K562 (cell line): ENCODE measurements around the gene CTSZ. TPM values are rescaled to one million over a fixed set of nuclear protein-coding genes. Genes with fewer than 3 reads are reported as not detected.

ENCODE experiments used
- ATAC-seq: fragments of 200-7000 bp; cut with Tn5 transposase; 3 replicates; pipeline ENCODE4 v1.9.1; 2020; ENCODE audit warnings: moderate library complexity
- BruUV-seq: library from RNA; stranded (reverse); fragments of 400-500 nt; replicated peaks from 2 replicates; lab custom pipeline; 2021; lab: Mats Ljungman, UMichigan
- CTCF ChIA-PET: fragments of 300-600 bp; formaldehyde crosslinking; extraction: SDS; loops from one replicate; lab custom pipeline; 2021; ENCODE audit warnings: low intra/inter-chr PET ratio; lab: Yijun Ruan, JAX
- POLR2A ChIA-PET: fragments of 300-600, 350-650 bp; sonication (Branson Sonifier 250); formaldehyde crosslinking; extraction: SDS; loops from one replicate; lab custom pipeline; 2021; ENCODE audit warnings: antibody characterized with exemption, inconsistent platforms; lab: Yijun Ruan, JAX
- DNase-seq, 4 experiments: peaks; one replicate each; pipeline versions ENCODE4 v3.0.0 to v3.0.0-alpha.2; 2011 to 2018; ENCODE audit warnings: low spot score in 3 of 4, mixed read lengths in 3 of 4; ENCODE audit errors: extremely low read depth in 1 of 4
- FAIRE-seq: peaks from 2 replicates; lab custom pipeline; 2011; peaks lifted over from hg19 to GRCh38; lab: Jason Lieb, UNC
- H2AFZ ChIP-seq: 2 replicates; pipeline ENCODE4 v1.6.0; 2011; ENCODE audit warnings: low read depth, low read length, control low read depth, inconsistent platforms
- H3K27ac ChIP-seq: fragments of 200-600 bp; 3 replicates; pipeline ENCODE4 v1.8.0; 2011; ENCODE audit warnings: low read depth, mild to moderate bottlenecking, control low read depth, inconsistent platforms, low read length, moderate library complexity, mixed read lengths; ENCODE audit errors: extremely low read depth
- H3K27me3 ChIP-seq, 2 experiments: fragments of 300-600 bp in 1 of 2; 2 replicates in 1 of 2; 3 replicates in 1 of 2; pipeline versions ENCODE4 v1.6.0 to v1.8.0; 2011; ENCODE audit warnings: inconsistent platforms in 2 of 2, low read length in 2 of 2, mild to moderate bottlenecking in 1 of 2, mixed read lengths in 1 of 2, moderate library complexity in 1 of 2; ENCODE audit not compliant: control insufficient read depth in 2 of 2, insufficient read depth in 2 of 2
- H3K36me3 ChIP-seq: fragments of 300-600 bp; 3 replicates; pipeline ENCODE4 v1.8.0; 2011; ENCODE audit warnings: mild to moderate bottlenecking, low read length, inconsistent platforms; ENCODE audit not compliant: control insufficient read depth, insufficient read depth
- H3K4me1 ChIP-seq, 2 experiments: fragments of 200-600 bp in 1 of 2; replicated peaks in 1 of 2; 2 replicates in 1 of 2; 3 replicates in 1 of 2; pipeline versions ENCODE4 v1.5.1 to v1.8.0; 2011; ENCODE audit warnings: inconsistent platforms in 2 of 2, low read length in 2 of 2, mild to moderate bottlenecking in 1 of 2, mixed read lengths in 1 of 2, moderate library complexity in 1 of 2; ENCODE audit not compliant: control insufficient read depth in 2 of 2, insufficient read depth in 2 of 2
- H3K4me2 ChIP-seq: 2 replicates; pipeline ENCODE4 v1.6.1; 2011; ENCODE audit warnings: low read length, control low read depth, inconsistent platforms, mixed read lengths; ENCODE audit not compliant: insufficient read depth
- H3K4me3 ChIP-seq: fragments of 200-600 bp; sonication (generic), shearing (Covaris generic); 2 replicates; pipeline ENCODE4 v1.5.1; 2016; ENCODE audit warnings: control low read depth, inconsistent platforms
- H3K79me2 ChIP-seq: fragments of 200-600 bp; 3 replicates; pipeline ENCODE4 v1.8.0; 2011; ENCODE audit warnings: low read length, inconsistent platforms; ENCODE audit not compliant: control insufficient read depth, insufficient read depth
- H3K9ac ChIP-seq, 2 experiments: 2 replicates each; pipeline versions ENCODE4 v1.6.0 to v1.6.1; 2011; ENCODE audit warnings: low read depth in 2 of 2, low read length in 2 of 2, control low read depth in 1 of 2, inconsistent platforms in 1 of 2, mild to moderate bottlenecking in 1 of 2, mixed read lengths in 1 of 2; ENCODE audit not compliant: insufficient read depth in 1 of 2
- H3K9me1 ChIP-seq: one replicate; pipeline ENCODE4 v1.6.0; 2011; ENCODE audit warnings: inconsistent platforms, mild to moderate bottlenecking, low read length, moderate library complexity; ENCODE audit not compliant: control insufficient read depth, insufficient read depth
- H3K9me3 ChIP-seq: replicated peaks from 2 replicates; pipeline ENCODE4 v1.5.1; 2011; ENCODE audit warnings: low read depth, low read length, inconsistent platforms; ENCODE audit not compliant: control insufficient read depth, insufficient read depth
- H4K20me1 ChIP-seq: replicated peaks from 2 replicates; pipeline ENCODE4 v1.6.1; 2011; ENCODE audit warnings: low read length, inconsistent platforms, mixed read lengths; ENCODE audit not compliant: control insufficient read depth, insufficient read depth
- MAFF ChIP-seq: IDR thresholded peaks from 2 replicates; pipeline ENCODE4 v1.6.1; 2012; ENCODE audit warnings: low read length, improper control_type of control experiment
- PHB2 ChIP-seq: fragments of 450-650 bp; IDR thresholded peaks from 2 replicates; pipeline ENCODE4 v1.6.1; 2017; ENCODE audit warnings: low read depth
- SRSF1 ChIP-seq: fragments of 200-400 bp; formaldehyde crosslinking; IDR thresholded peaks from 2 replicates; pipeline ENCODE4 v1.6.1; 2017; ENCODE audit warnings: mild to moderate bottlenecking, low read depth, low read length, moderate library complexity
- ZNF274 ChIP-seq: IDR thresholded peaks from 2 replicates; pipeline ENCODE4 v1.6.1; 2011; ENCODE audit warnings: low read depth, mild to moderate bottlenecking, low read length, moderate library complexity, borderline replicate concordance
- ZNF318 ChIP-seq, 2 experiments: fragments of 450-650 bp; IDR thresholded peaks; 2 replicates each; pipeline ENCODE4 v1.6.1; 2016; ENCODE audit warnings: mild to moderate bottlenecking in 2 of 2, borderline replicate concordance in 1 of 2, low read depth in 1 of 2, moderate library complexity in 1 of 2
- WGBS: fragments of 100-300 bp; shearing (Covaris generic); methylation state at CpG from one replicate; pipeline ENCODE4 v1.1.6; 2016; ENCODE audit warnings: low coverage, mixed read lengths; ENCODE audit not compliant: insufficient coverage; ENCODE audit errors: missing lambda C conversion rate; 5-methylcytosine and 5-hydroxymethylcytosine counted together
- in situ Hi-C: fragments of 300-500 bp; cut with MboI; formaldehyde crosslinking; loops from 4 replicates; pipeline ENCODE4 v1.15.0; 2018; ENCODE audit warnings: inconsistent platforms, mixed read lengths
- intact Hi-C: fragments of 100-400 bp; cut with micrococcal nuclease; formaldehyde crosslinking; loops from 2 replicates; pipeline ENCODE4 v1.14.2; 2022
- polyA plus RNA-seq, 8 experiments: library from polyadenylated mRNA; depleted of rRNA in 4 of 8; stranded (reverse) in 5 of 8; unstranded in 3 of 8; fragments of >200 nt; fragmentation: Nextera tagmentation in 2 of 8; fragmentation: Illumina TruSeq in 1 of 8; extraction: Ambion mirVana in 2 of 8; extraction: Trizol in 1 of 8; gene quantifications; 2 replicates each; pipeline versions ENCODE4 v1.2.1 to v1.2.3, GENCODE V29; 2011 to 2014; ENCODE audit warnings: inconsistent platforms in 1 of 8, missing spikeins in 1 of 8
- total RNA-seq, 7 experiments: library from RNA; depleted of rRNA in 6 of 7; stranded (reverse); fragments of >200 nt in 6 of 7; fragmentation: Illumina TruSeq in 2 of 7; extraction: Trizol in 2 of 7; gene quantifications; 2 replicates each; pipeline versions ENCODE4 v1.2.1 to v1.2.3, GENCODE V29; 2011 to 2021; ENCODE audit warnings: low replicate concordance in 1 of 7

The CTSZ gene
- total and polyA plus RNA-seq, 9 of the 15 experiments (the other 6 are each of a cell fraction or from before 2014, with no cell fraction given) = 1.6 to 143 (median 82.8) TPM

GRCh38 chr20:59031564-59032022 lies 24.5 kb upstream of the CTSZ start:
- in situ Hi-C loops (no loop called here), intact Hi-C loops (loop anchor here (5.0 kb wide), 2 partner anchors 49 to 139 kb away; partner anchors contain the start of gene NELFCD)
- H3K36me3 ChIP-seq = peaks cover 88% of the 10 kb centered on the region
- peak overlapping the region; percentile 96 for H3K27ac ChIP-seq
- H3K9ac ChIP-seq = peak overlapping the region; percentile 93 to 97
- peaks cover 13 to 18% of the 10 kb centered on the region in 2 experiments; a peak in 4 of 5 replicates for H3K4me1 ChIP-seq
- ChIA-PET CTCF (no interaction called here), POLR2A (interaction anchor here (0.6 to 4.5 kb wide), 17 partner anchors 8 to 369 kb away, joined by 3 to 31 read pairs (median 3); partner anchors contain the start of genes PRELID3B and TUBB1)
- peak overlapping the region; percentile 84 for H3K4me3 ChIP-seq
- peak overlapping the region; percentile 94 for H3K4me2 ChIP-seq
- BruUV-seq = no TSS peak
- peaks cover 72% of the 10 kb centered on the region for H3K79me2 ChIP-seq
- no peak for DNase-seq
- no peaks in the 10 kb centered on the region for H3K9me1 ChIP-seq
- peak overlapping the region; percentile 73; the same call in 1 of the 2 replicates for H2AFZ ChIP-seq
- FAIRE-seq = no peak
- peak; percentile 12 for ATAC-seq
- no peaks in the 10 kb centered on the region for H3K27me3 ChIP-seq
- no peaks in the 10 kb centered on the region for H4K20me1 ChIP-seq
- H3K9me3 ChIP-seq = no peaks in the 10 kb centered on the region
- 1% methylated on average over 12 of the region's 13 CpGs for WGBS
- no peak for TF ChIP-seq MAFF
- TF ChIP-seq PHB2 = no peak
- TF ChIP-seq SRSF1 = no peak
- no peak for TF ChIP-seq ZNF318 (IDR thresholded peaks at IDR 0.05; ENCODE audit: borderline replicate concordance in 1 of 2, low read depth in 1 of 2)
- no peak for TF ChIP-seq ZNF274
